ENCODE measurements around the gene EIF4G2. TPM values are rescaled to one million over a fixed set of nuclear protein-coding genes. Genes with fewer than 3 reads are reported as not detected.

EIF4G2 gene
- total and polyA plus RNA-seq, 2 of the 8 experiments (the other 6 are each of a cell fraction or from before 2014, with no cell fraction given) = 438 to 964 TPM

- TF ChIP-seq SRF (IDR thresholded peaks at IDR 0.05; ENCODE audit: low read depth, low read length) = no peak
- no peak for TF ChIP-seq NRF1 (IDR thresholded peaks at IDR 0.05; ENCODE audit: low read depth, low read length)
- no peak for TF ChIP-seq RFX5 (IDR thresholded peaks at IDR 0.05; ENCODE audit: borderline replicate concordance, low read depth, low read length)
- TF ChIP-seq GABPA (IDR thresholded peaks at IDR 0.05; ENCODE audit: borderline replicate concordance, insufficient read depth, low read length) = no peak
- no peak for TF ChIP-seq ATF3 (IDR thresholded peaks at IDR 0.05; ENCODE audit: insufficient read depth, low read depth, low read length)
- no peak for TF ChIP-seq POU5F1 (IDR thresholded peaks at IDR 0.05; ENCODE audit: low read depth, low read length)
- no peak for TF ChIP-seq EZH2 (IDR thresholded peaks at IDR 0.05; ENCODE audit: low read depth, low read length, severe bottlenecking)
- peak; percentile 11; the same call in 1 of the 2 replicates for TF ChIP-seq SP2 (IDR thresholded peaks at IDR 0.05; ENCODE audit: low read length)
Measured at GRCh38 chr11:10808553-10809372, at the start of gene EIF4G2 (continued).

Measured in H1 (cell line).